Activated CD4-positive, alpha-beta T cell treated with anti-CD3 and anti-CD28 coated beads, Interleukin-2, amount 10 ng/mL, durations not matched to agents 24 days and 14 days (primary cell): ENCODE measurements around the gene SLC6A6. TPM values are rescaled to one million over a fixed set of nuclear protein-coding genes. Genes with fewer than 3 reads are reported as not detected.

Experiments
- DNase-seq: peaks from one replicate; pipeline ENCODE4 v3.0.0; 2022
- H3K27ac Mint-ChIP-seq: one replicate; pipeline ENCODE4 v1.8.0; 2022; ENCODE audit warnings: mild to moderate bottlenecking, mixed read lengths
- H3K27me3 Mint-ChIP-seq: one replicate; pipeline ENCODE4 v1.8.0; 2022; ENCODE audit warnings: mixed read lengths
- H3K36me3 Mint-ChIP-seq: one replicate; pipeline ENCODE4 v1.8.0; 2022; ENCODE audit warnings: low read depth, mild to moderate bottlenecking, mixed read lengths
- H3K4me1 Mint-ChIP-seq: one replicate; pipeline ENCODE4 v1.8.0; 2021; ENCODE audit warnings: mixed read lengths
- H3K4me3 Mint-ChIP-seq: one replicate; pipeline ENCODE4 v1.8.0; 2022; ENCODE audit warnings: mild to moderate bottlenecking, moderate library complexity, mixed read lengths
- H3K9me3 Mint-ChIP-seq: one replicate; pipeline ENCODE4 v1.8.0; 2021; ENCODE audit warnings: mixed read lengths
- intact Hi-C: fragments of 100-400 bp; cut with micrococcal nuclease; formaldehyde crosslinking; loops from one replicate; pipeline ENCODE4 v1.15.1; 2023
- total RNA-seq: library from RNA; stranded (reverse); gene quantifications from 2 replicates; pipeline ENCODE4 v1.2.3, GENCODE V29; 2022

Gene SLC6A6
- total RNA-seq, 1 donor from 2014 or later = 63.7 TPM

- Mint-ChIP-seq H3K4me1 (peaks cover 14% of the 10 kb centered on the region), H3K9me3 (no peaks in the 10 kb centered on the region), H3K4me3 (no peak overlapping the region), H3K27ac (no peak overlapping the region), H3K27me3 (no peaks in the 10 kb centered on the region), H3K36me3 (no peaks in the 10 kb centered on the region)
- intact Hi-C loops = no loop called here
- no peak for DNase-seq
These were observed 24.0 kb upstream of the SLC6A6 start for GRCh38 chr3:14378415-14378814.

- no peaks in the 10 kb centered on the region for H3K27me3 Mint-ChIP-seq
- intact Hi-C loops = no loop called here
- no peak for DNase-seq
- H3K4me3 Mint-ChIP-seq = no peak overlapping the region
- H3K27ac Mint-ChIP-seq = no peak overlapping the region
- no peaks in the 10 kb centered on the region for H3K36me3 Mint-ChIP-seq
- peaks cover 14% of the 10 kb centered on the region for H3K4me1 Mint-ChIP-seq
- H3K9me3 Mint-ChIP-seq = no peaks in the 10 kb centered on the region
These were observed 22.6 kb upstream of the SLC6A6 start for GRCh38 chr3:14379843-14380242.

DNA sequence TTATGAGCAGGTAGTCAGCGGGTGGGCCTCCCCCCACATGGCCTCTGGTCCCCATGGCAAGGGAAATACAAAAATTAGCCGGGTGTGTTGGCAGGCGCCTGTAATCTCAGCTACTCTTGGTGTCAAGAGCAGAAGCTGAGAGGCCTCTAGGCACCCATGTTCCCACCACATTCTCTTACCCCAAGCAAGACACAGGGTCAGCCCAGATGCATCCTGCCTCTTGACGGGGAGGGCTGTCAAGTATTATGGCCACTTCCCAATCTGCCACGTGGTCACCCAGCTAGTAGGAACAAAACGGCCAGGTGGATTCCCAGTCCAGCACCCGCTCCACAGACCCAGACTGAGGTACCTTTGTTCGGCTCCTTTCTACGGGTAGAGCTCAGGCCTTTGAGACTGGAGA lies 16.2 kb upstream of the SLC6A6 start:
- H3K4me3 Mint-ChIP-seq = no peak overlapping the region
- H3K36me3 Mint-ChIP-seq = no peaks in the 10 kb centered on the region
- H3K9me3 Mint-ChIP-seq = no peaks in the 10 kb centered on the region
- no peaks in the 10 kb centered on the region for H3K4me1 Mint-ChIP-seq
- no peak for DNase-seq
- no peak overlapping the region for H3K27ac Mint-ChIP-seq
- intact Hi-C loops = no loop called here
- peaks cover 21% of the 10 kb centered on the region for H3K27me3 Mint-ChIP-seq

GRCh38 chr3:14388201-14388600 lies 14.2 kb upstream of the SLC6A6 start:
- Mint-ChIP-seq H3K27ac (no peak overlapping the region), H3K9me3 (no peaks in the 10 kb centered on the region)

DNA sequence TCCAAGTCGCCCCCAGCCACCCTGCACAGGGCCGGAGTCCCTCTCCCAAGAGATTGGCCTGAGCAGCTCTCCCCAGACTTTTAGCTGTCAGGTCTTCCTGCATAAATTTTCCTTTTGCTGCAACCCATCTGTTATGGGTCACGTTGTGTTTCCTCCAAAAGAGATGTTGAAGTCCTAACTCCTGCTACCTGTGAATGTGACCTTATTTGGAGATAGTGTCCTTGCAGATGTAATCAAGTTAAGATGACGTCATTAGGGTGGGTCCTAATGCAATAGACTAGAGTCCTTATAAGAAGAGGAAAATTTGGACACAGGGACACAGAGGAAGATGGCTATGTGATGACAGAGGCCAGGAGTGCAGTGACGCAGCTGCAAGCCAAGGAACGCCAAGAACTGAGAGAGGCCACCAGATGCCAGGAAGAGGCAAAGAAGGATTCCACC lies 13.2 kb upstream of the SLC6A6 start:
- Mint-ChIP-seq H3K4me1 (no peaks in the 10 kb centered on the region), H3K27me3 (peaks cover 21% of the 10 kb centered on the region), H3K4me3 (no peak overlapping the region), H3K27ac (no peak overlapping the region), H3K36me3 (no peaks in the 10 kb centered on the region), H3K9me3 (no peaks in the 10 kb centered on the region)
- intact Hi-C loops = no loop called here
- DNase-seq = no peak

More at GRCh38 chr3:14388201-14388600, 14.2 kb upstream of the SLC6A6 start:
- intact Hi-C loops = no loop called here
- Mint-ChIP-seq H3K4me3 (no peak overlapping the region), H3K27me3 (peaks cover 21% of the 10 kb centered on the region), H3K36me3 (no peaks in the 10 kb centered on the region), H3K4me1 (no peaks in the 10 kb centered on the region)
- no peak for DNase-seq

DNA sequence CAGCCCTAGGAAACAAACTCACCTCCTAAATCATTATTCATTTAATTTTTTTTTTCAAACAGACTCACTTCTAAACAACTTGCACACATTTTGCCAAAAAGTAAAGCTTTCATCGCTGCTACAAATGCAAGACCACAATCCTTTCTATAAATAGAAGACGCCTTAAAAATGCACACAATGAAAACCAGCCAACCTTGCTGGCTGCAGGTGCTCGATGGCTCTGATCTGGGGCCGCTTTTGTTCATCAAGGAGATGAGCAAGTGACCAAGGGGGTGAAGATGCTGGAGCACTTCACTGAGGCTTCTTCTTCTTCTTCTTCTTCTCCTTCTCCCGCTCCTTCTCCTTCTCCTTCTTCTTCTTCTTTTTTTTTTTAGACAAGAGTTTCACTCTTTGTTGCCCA lies 12.7 kb upstream of the SLC6A6 start:
- Mint-ChIP-seq H3K4me1 (no peaks in the 10 kb centered on the region), H3K27ac (no peak overlapping the region), H3K27me3 (peaks cover 21% of the 10 kb centered on the region), H3K4me3 (no peak overlapping the region), H3K9me3 (no peaks in the 10 kb centered on the region), H3K36me3 (no peaks in the 10 kb centered on the region)
- no peak for DNase-seq
- intact Hi-C loops = no loop called here

DNA sequence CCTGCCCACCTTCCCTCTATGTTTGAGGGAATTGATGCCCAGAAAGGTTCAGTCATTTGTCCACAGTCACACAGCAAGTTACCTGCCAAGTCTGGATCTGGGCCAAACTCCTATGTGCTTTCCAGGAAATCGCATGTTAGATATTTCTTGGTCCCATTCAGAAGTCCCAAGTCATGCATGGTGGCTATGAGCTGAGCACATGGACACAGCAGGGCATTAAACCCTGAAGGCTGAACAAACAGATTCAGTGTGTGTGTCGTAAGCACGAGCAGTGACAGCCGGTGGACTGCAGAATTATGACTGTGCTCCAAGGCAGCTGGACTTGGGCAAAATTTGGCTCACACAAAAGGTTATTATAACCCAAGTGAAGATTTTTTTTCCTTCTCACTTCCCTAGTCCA lies 11.4 kb upstream of the SLC6A6 start:
- intact Hi-C loops = no loop called here
- H3K4me3 Mint-ChIP-seq = no peak overlapping the region
- no peaks in the 10 kb centered on the region for H3K4me1 Mint-ChIP-seq
- no peaks in the 10 kb centered on the region for H3K36me3 Mint-ChIP-seq
- DNase-seq = no peak
- H3K9me3 Mint-ChIP-seq = no peaks in the 10 kb centered on the region
- H3K27me3 Mint-ChIP-seq = peaks cover 21% of the 10 kb centered on the region
- H3K27ac Mint-ChIP-seq = no peak overlapping the region

- H3K36me3 Mint-ChIP-seq = no peaks in the 10 kb centered on the region
- peaks cover 2% of the 10 kb centered on the region for H3K4me1 Mint-ChIP-seq
- no peaks in the 10 kb centered on the region for H3K9me3 Mint-ChIP-seq
- no peak overlapping the region for H3K4me3 Mint-ChIP-seq
- intact Hi-C loops = no loop called here
- no peak overlapping the region for H3K27ac Mint-ChIP-seq
- H3K27me3 Mint-ChIP-seq = peaks cover 17% of the 10 kb centered on the region
- no peak for DNase-seq
These were observed 10.2 kb upstream of the SLC6A6 start for GRCh38 chr3:14392231-14392630.

DNA sequence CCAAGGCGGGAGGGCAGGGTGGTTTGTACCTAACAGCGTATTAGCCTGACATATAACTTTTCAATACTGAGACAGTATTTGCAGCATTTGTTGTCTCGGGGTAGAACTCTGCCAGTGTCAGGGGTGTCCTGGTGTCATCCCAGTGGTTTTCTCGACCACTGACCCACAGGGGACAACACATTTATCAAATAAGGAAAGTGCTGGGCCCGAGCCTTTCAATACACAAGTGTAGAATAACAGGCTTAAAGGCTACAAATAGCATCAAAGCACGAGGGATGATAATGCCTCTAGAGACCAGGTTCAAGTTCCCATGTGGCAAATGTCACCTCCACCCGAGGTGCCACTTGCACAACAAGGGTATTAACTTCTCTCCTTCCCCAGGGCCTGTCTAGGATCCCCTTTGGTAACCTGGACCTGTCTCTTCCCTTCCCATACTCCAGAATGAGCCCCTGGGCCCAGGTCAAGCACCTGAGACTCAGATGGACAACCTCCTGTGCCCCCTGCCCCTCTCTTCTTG lies 9.5 kb upstream of the SLC6A6 start:
- Mint-ChIP-seq H3K9me3 (no peaks in the 10 kb centered on the region), H3K27me3 (peaks cover 15% of the 10 kb centered on the region), H3K4me3 (no peak overlapping the region), H3K27ac (no peak overlapping the region), H3K4me1 (peaks cover 8% of the 10 kb centered on the region), H3K36me3 (no peaks in the 10 kb centered on the region)
- no peak for DNase-seq
- intact Hi-C loops = no loop called here

DNA sequence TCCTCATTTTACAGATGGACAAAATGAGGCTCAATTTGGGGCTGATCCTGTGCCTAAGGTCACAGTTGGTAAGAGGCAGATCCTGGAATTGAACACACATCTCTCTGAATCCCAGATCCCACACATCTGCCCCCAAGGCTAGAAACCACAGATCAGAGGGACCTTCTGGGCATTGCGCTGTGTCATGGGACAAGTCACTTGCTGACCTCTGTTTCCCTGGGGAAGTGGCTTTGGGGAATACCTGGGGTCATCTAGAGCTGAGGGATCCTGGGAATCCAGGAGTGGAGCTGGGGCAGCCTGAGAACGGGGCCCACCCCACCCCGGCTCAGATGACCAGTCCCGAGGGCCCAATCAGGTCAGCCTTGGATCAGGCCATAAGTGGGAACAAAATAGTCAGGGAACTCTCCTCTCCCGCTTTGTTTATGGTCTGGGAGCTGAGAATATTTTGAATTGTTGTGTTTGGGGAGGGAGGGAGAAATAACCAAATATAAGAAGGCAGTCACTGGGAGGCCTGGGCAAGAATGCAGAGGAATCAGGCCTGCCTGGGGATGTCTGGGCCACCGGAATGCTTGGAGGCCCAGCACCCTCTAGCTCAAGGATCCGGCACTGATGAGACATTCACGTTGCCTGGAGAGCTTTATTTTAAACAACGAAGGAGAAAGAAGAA lies 8.8 kb upstream of the SLC6A6 start:
- no peak overlapping the region for H3K27ac Mint-ChIP-seq
- intact Hi-C loops = no loop called here
- no peaks in the 10 kb centered on the region for H3K9me3 Mint-ChIP-seq
- no peak for DNase-seq
- no peaks in the 10 kb centered on the region for H3K36me3 Mint-ChIP-seq
- H3K4me3 Mint-ChIP-seq = no peak overlapping the region
- H3K27me3 Mint-ChIP-seq = peaks cover 12% of the 10 kb centered on the region
- H3K4me1 Mint-ChIP-seq = peaks cover 9% of the 10 kb centered on the region

GRCh38 chr3:14396031-14396692 lies 6.2 kb upstream of the SLC6A6 start:
- H3K27ac Mint-ChIP-seq = no peak overlapping the region
- H3K4me3 Mint-ChIP-seq = no peak overlapping the region
- intact Hi-C loops = no loop called here
- H3K4me1 Mint-ChIP-seq = peaks cover 9% of the 10 kb centered on the region
- H3K9me3 Mint-ChIP-seq = no peaks in the 10 kb centered on the region
- no peaks in the 10 kb centered on the region for H3K27me3 Mint-ChIP-seq
- no peaks in the 10 kb centered on the region for H3K36me3 Mint-ChIP-seq
- no peak for DNase-seq

GRCh38 chr3:14397046-14397445 lies 5.4 kb upstream of the SLC6A6 start:
- Mint-ChIP-seq H3K9me3 (no peaks in the 10 kb centered on the region), H3K27ac (peak overlapping the region; percentile 41), H3K27me3 (no peaks in the 10 kb centered on the region), H3K36me3 (no peaks in the 10 kb centered on the region), H3K4me3 (no peak overlapping the region), H3K4me1 (peaks cover 12% of the 10 kb centered on the region)
- DNase-seq = no peak
- intact Hi-C loops = no loop called here

- peaks cover 14% of the 10 kb centered on the region for H3K4me1 Mint-ChIP-seq
- intact Hi-C loops = no loop called here
- H3K27ac Mint-ChIP-seq = peak overlapping the region; percentile 41
- H3K36me3 Mint-ChIP-seq = peaks cover 1% of the 10 kb centered on the region
- no peaks in the 10 kb centered on the region for H3K9me3 Mint-ChIP-seq
- no peak overlapping the region for H3K4me3 Mint-ChIP-seq
- peak; percentile 65 for DNase-seq
- H3K27me3 Mint-ChIP-seq = no peaks in the 10 kb centered on the region
These were observed 4.9 kb upstream of the SLC6A6 start for GRCh38 chr3:14397531-14397930.

GRCh38 chr3:14397940-14398796 lies 4.2 kb upstream of the SLC6A6 start:
- H3K4me1 Mint-ChIP-seq = peaks cover 15% of the 10 kb centered on the region
- H3K4me3 Mint-ChIP-seq = no peak overlapping the region
- H3K27me3 Mint-ChIP-seq = no peaks in the 10 kb centered on the region
- no peak for DNase-seq
- intact Hi-C loops = no loop called here
- H3K27ac Mint-ChIP-seq = no peak overlapping the region
- peaks cover 4% of the 10 kb centered on the region for H3K36me3 Mint-ChIP-seq
- H3K9me3 Mint-ChIP-seq = no peaks in the 10 kb centered on the region
